Neural cell (in vitro differentiated cells): Measurements from ENCODE around the gene UBL4A.

Experiments
- CTCF ChIP-seq: fragments of 450-650 bp; IDR thresholded peaks from 2 replicates; pipeline ENCODE4 v1.5.1; 2014; ENCODE audit warnings: antibody characterized with exemption, mild to moderate bottlenecking, moderate library complexity; ENCODE audit not compliant: poor library complexity, severe bottlenecking
- POLR2AphosphoS5 ChIP-seq: IDR thresholded peaks from 2 replicates; pipeline ENCODE4 v1.6.1; 2012

- TF ChIP-seq POLR2AphosphoS5 (no peak), CTCF (no peak)
Measured at GRCh38 chrX:154535892-154536291, 49.5 kb upstream of the UBL4A start.
